Activated B cell treated with CpG ODN at 0.5 μM for 24 hours (primary cell): ENCODE data around the gene PRKG2. TPM values are rescaled to one million over a fixed set of nuclear protein-coding genes. Genes with fewer than 3 reads are reported as not detected.

ENCODE experiments used
- ATAC-seq: fragments of 200-7000 bp; cut with Tn5 transposase; one replicate; pipeline ENCODE4 v1.10.0; 2021; ENCODE audit warnings: low read depth, mild to moderate bottlenecking, moderate library complexity
- CTCF ChIA-PET: fragments of 350-600 bp; sonication (Branson Sonifier 250); formaldehyde crosslinking; loops from one replicate; lab custom pipeline; 2021; ENCODE audit warnings: antibody characterized with exemption; lab: Charles Lee
- POLR2A ChIA-PET: fragments of 350-600 bp; sonication (Branson Sonifier 250); formaldehyde crosslinking; loops from one replicate; lab custom pipeline; 2021; ENCODE audit warnings: antibody characterized with exemption; lab: Charles Lee
- DNase-seq: peaks from one replicate; pipeline ENCODE4 v3.0.0; 2022
- H3K27ac Mint-ChIP-seq: one replicate; pipeline ENCODE4 v1.8.0; 2020; ENCODE audit warnings: mixed read lengths
- H3K27me3 Mint-ChIP-seq: one replicate; pipeline ENCODE4 v1.8.0; 2021; ENCODE audit warnings: mixed read lengths
- H3K36me3 Mint-ChIP-seq: one replicate; pipeline ENCODE4 v1.8.0; 2021; ENCODE audit warnings: low read depth, mixed read lengths
- H3K4me1 Mint-ChIP-seq: one replicate; pipeline ENCODE4 v1.8.0; 2021; ENCODE audit warnings: mixed read lengths
- H3K4me3 Mint-ChIP-seq: one replicate; pipeline ENCODE4 v1.8.0; 2020; ENCODE audit warnings: mild to moderate bottlenecking, mixed read lengths
- H3K9me3 Mint-ChIP-seq: one replicate; pipeline ENCODE4 v1.8.0; 2020; ENCODE audit warnings: mixed read lengths
- CTCF ChIP-seq: fragments of 200-600 bp; IDR thresholded peaks from one replicate; pipeline ENCODE4 v1.8.0; 2022; ENCODE audit warnings: antibody characterized with exemption, mild to moderate bottlenecking
- intact Hi-C: fragments of 100-400 bp; cut with micrococcal nuclease; formaldehyde crosslinking; loops from one replicate; pipeline ENCODE4 v1.15.1; 2024
- total RNA-seq: library from RNA; stranded (reverse); gene quantifications from 2 replicates; pipeline ENCODE4 v1.2.3, GENCODE V29; 2022

The PRKG2 gene
- total RNA-seq, 1 donor from 2014 or later: 0.35 TPM

GRCh38 chr4:81060587-81061343 is 154.3 kb downstream of the PRKG2 start:
- peaks cover 5% of the 10 kb centered on the region for H3K4me1 Mint-ChIP-seq
- H3K27ac Mint-ChIP-seq: no peak overlapping the region
- ATAC-seq (no peak), DNase-seq (no peak)
- intact Hi-C loops: no loop called here
- ChIA-PET CTCF (no interaction called here), POLR2A (no interaction called here)
- H3K9me3 Mint-ChIP-seq: no peaks in the 10 kb centered on the region
- peaks cover 1% of the 10 kb centered on the region for H3K27me3 Mint-ChIP-seq
- no peak overlapping the region for H3K4me3 Mint-ChIP-seq
- no peaks in the 10 kb centered on the region for H3K36me3 Mint-ChIP-seq
- TF ChIP-seq CTCF: no peak

DNA sequence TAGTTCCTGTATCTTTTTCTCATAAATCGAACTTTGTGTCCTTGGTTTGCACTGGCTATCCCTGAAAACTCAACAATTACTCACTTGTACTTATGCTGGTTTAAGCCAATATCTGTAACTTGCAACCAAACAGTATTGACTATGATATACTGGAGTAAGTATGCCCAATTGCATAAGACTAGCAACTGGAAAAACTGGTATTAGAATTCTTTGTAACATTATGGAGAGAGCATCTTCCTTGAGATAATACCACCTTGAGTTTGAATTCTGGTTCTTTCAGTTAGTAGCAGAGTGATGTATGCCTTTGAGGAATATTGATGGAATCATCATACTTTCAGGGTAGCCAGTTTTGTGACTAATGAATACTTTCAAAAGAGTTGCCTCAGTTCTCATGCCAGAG is 156.4 kb downstream of the PRKG2 start:
- Mint-ChIP-seq H3K4me3 (no peak overlapping the region), H3K27me3 (peaks cover 1% of the 10 kb centered on the region), H3K4me1 (peaks cover 5% of the 10 kb centered on the region), H3K36me3 (no peaks in the 10 kb centered on the region), H3K9me3 (no peaks in the 10 kb centered on the region), H3K27ac (no peak overlapping the region)
- intact Hi-C loops: no loop called here
- no peak for ATAC-seq
- POLR2A ChIA-PET: no interaction called here
- no peak for TF ChIP-seq CTCF
- CTCF ChIA-PET: interaction anchor here (2.5 kb wide), 1 partner anchor 11 kb away, joined by 10 read pairs; no protein-coding TSS in a partner anchor
- DNase-seq: no peak

- Mint-ChIP-seq H3K4me3 (no peak overlapping the region), H3K27me3 (no peaks in the 10 kb centered on the region), H3K4me1 (peaks cover 14% of the 10 kb centered on the region), H3K27ac (no peak overlapping the region), H3K36me3 (no peaks in the 10 kb centered on the region), H3K9me3 (no peaks in the 10 kb centered on the region)
- intact Hi-C loops: loop anchor here (1.0 to 5.0 kb wide), 5 partner anchors 686 to 1135 kb away; no protein-coding TSS in a partner anchor
- no peak for TF ChIP-seq CTCF
- DNase-seq: peak; percentile 31
- CTCF ChIA-PET: interaction anchor here (0.6 to 5.5 kb wide), 10 partner anchors 9 to 691 kb away, joined by 3 to 39 read pairs (median 6); no protein-coding TSS in a partner anchor
- ATAC-seq: peak; percentile 84
- POLR2A ChIA-PET: no interaction called here
Measured at GRCh38 chr4:81052119-81053068, 162.6 kb downstream of the PRKG2 start.

GRCh38 chr4:81049907-81050306 is 165.1 kb downstream of the PRKG2 start:
- DNase-seq (no peak), ATAC-seq (no peak)
- Mint-ChIP-seq H3K4me1 (peaks cover 14% of the 10 kb centered on the region), H3K27me3 (peaks cover 2% of the 10 kb centered on the region), H3K27ac (no peak overlapping the region), H3K36me3 (no peaks in the 10 kb centered on the region), H3K9me3 (no peaks in the 10 kb centered on the region), H3K4me3 (no peak overlapping the region)
- CTCF ChIA-PET: interaction anchor here (1.0 to 5.5 kb wide), 5 partner anchors 10 to 688 kb away, joined by 4 to 39 read pairs (median 5); no protein-coding TSS in a partner anchor
- intact Hi-C loops: loop anchor here (5.0 kb wide), 1 partner anchor 848 kb away; no protein-coding TSS in a partner anchor
- POLR2A ChIA-PET: no interaction called here
- TF ChIP-seq CTCF: no peak
